Brain pericyte (primary cell): ENCODE measurements around the gene KHDRBS1.
"Not testable (repeated sequence)": the region's sequence is repeated elsewhere in the genome, so short reads cannot be mapped to it uniquely, and the experiment has no call there.

Source experiments
- DNase-seq: peaks from one replicate; pipeline ENCODE4 v3.0.0-alpha.2; 2012; ENCODE audit warnings: low read depth, low spot score

KHDRBS1 gene

GRCh38 chr1:32013386-32014198 lies at the start of gene KHDRBS1:
KHDRBS1 (plus strand) TSS chr1:32013868; CDS start chr1:32013996, 128 bp downstream.
- peak; percentile 99 for DNase-seq

- DNase-seq = no peak
Observed at GRCh38 chr1:31970873-31971272, 42.8 kb upstream of the KHDRBS1 start.

GRCh38 chr1:31976401-31976800 lies 37.3 kb upstream of the KHDRBS1 start:
- DNase-seq = no peak

- DNase-seq = peak; percentile 11
Observed at GRCh38 chr1:31977385-31978131, 36.1 kb upstream of the KHDRBS1 start.

GRCh38 chr1:31978843-31979400 lies 34.7 kb upstream of the KHDRBS1 start:
- DNase-seq = no peak

GRCh38 chr1:31980835-31981455 lies 32.7 kb upstream of the KHDRBS1 start:
- DNase-seq = no peak

GRCh38 chr1:31981456-31981839 lies 32.2 kb upstream of the KHDRBS1 start:
- DNase-seq = no peak

GRCh38 chr1:31981972-31982371 lies 31.7 kb upstream of the KHDRBS1 start:
- no peak for DNase-seq

GRCh38 chr1:31984419-31985347 lies 29.0 kb upstream of the KHDRBS1 start:
- DNase-seq = no peak

GRCh38 chr1:31985430-31985829 lies 28.2 kb upstream of the KHDRBS1 start:
- no peak for DNase-seq

GRCh38 chr1:31987135-31987619 lies 26.5 kb upstream of the KHDRBS1 start:
- no peak for DNase-seq

GRCh38 chr1:31989964-31990363 lies 23.7 kb upstream of the KHDRBS1 start:
- no peak for DNase-seq

GRCh38 chr1:31991182-31991581 lies 22.5 kb upstream of the KHDRBS1 start:
- no peak for DNase-seq

- DNase-seq = no peak
Observed at GRCh38 chr1:31995263-31995662, 18.4 kb upstream of the KHDRBS1 start.

GRCh38 chr1:31996121-31996520 lies 17.5 kb upstream of the KHDRBS1 start:
- not testable (repeated sequence) for DNase-seq

GRCh38 chr1:32001863-32002262 lies 11.8 kb upstream of the KHDRBS1 start:
- no peak for DNase-seq

GRCh38 chr1:32002285-32002684 lies 11.4 kb upstream of the KHDRBS1 start:
- DNase-seq = not testable (repeated sequence)

GRCh38 chr1:32005522-32005921 lies 8.1 kb upstream of the KHDRBS1 start:
- DNase-seq = no peak

- DNase-seq = no peak
Observed at GRCh38 chr1:32007591-32007940, 6.1 kb upstream of the KHDRBS1 start.

GRCh38 chr1:32010246-32010645 lies 3.4 kb upstream of the KHDRBS1 start:
- DNase-seq = no peak
